Adrenal gland (tissue), 12 donors: ENCODE data around the gene MUC6. TPM values are rescaled to one million over a fixed set of nuclear protein-coding genes. Genes with fewer than 3 reads are reported as not detected.

Experiments used
- DNase-seq, 7 donors: peaks; one replicate each; pipeline ENCODE4 v3.0.0-alpha.2; 2019 to 2020
- H3K27ac ChIP-seq, 5 donors: fragments of 200-600 bp; sonication (generic) in 4 of 5; 1 replicate in 3 of 5; 2 replicates in 2 of 5; pipeline versions ENCODE4 v1.5.1 to v1.8.0; 2016 to 2020; ENCODE audit warnings: mild to moderate bottlenecking in 1 of 5
- H3K27me3 ChIP-seq: fragments of 200-600 bp; 2 replicates; pipeline ENCODE4 v1.8.0; 2021
- H3K36me3 ChIP-seq, 2 donors: fragments of 200-600 bp; replicated peaks in 1 of 2; 1 replicate in 1 of 2; 2 replicates in 1 of 2; pipeline versions ENCODE4 v1.5.1 to v1.8.0; 2018 to 2022
- H3K4me1 ChIP-seq, 2 donors: fragments of 200-600 bp; replicated peaks in 1 of 2; 1 replicate in 1 of 2; 2 replicates in 1 of 2; pipeline versions ENCODE4 v1.5.1 to v1.8.0; 2018 to 2021
- H3K4me3 ChIP-seq, 4 donors: fragments of 200-600 bp; sonication (generic) in 3 of 4; one replicate each; pipeline ENCODE4 v1.5.1; 2016 to 2018
- H3K9me3 ChIP-seq, 3 donors: fragments of 200-600 bp; sonication (generic) in 1 of 3; replicated peaks in 1 of 3; 1 replicate in 2 of 3; 2 replicates in 1 of 3; pipeline versions ENCODE4 v1.5.1 to v1.8.0; 2016 to 2021
- POLR2A ChIP-seq, 2 donors: fragments of 450-650 bp; IDR thresholded peaks; one replicate each; pipeline ENCODE4 v1.6.1; 2017; ENCODE audit warnings: antibody characterized with exemption in 2 of 2, mild to moderate bottlenecking in 2 of 2, moderate library complexity in 1 of 2
- WGBS, 4 donors: extraction: QIAGEN DNeasy Blood & Tissue Kit in 2 of 4; methylation state at CpG; one replicate each; pipeline versions ENCODE4 v1.1.5 to v1.1.7; 2013 to 2017; 5-methylcytosine and 5-hydroxymethylcytosine counted together
- intact Hi-C, 2 donors: fragments of 100-400 bp; cut with DNase I; formaldehyde crosslinking; loops; one replicate each; pipeline versions ENCODE4 v1.14.1 to v1.15.0; 2022 to 2023
- polyA plus RNA-seq, 3 donors: library from polyadenylated mRNA; stranded (reverse); fragments of 200-250 nt in 2 of 3; fragments of 350-450 nt in 1 of 3; fragmentation: Illumina TruSeq in 1 of 3; extraction: RNeasy Lipid Tissue Mini Kit (QIAGEN cat#74804) in 1 of 3; gene quantifications; one replicate each; pipeline ENCODE4 v1.2.3, GENCODE V29; 2013 to 2014
- total RNA-seq, 9 donors: library from RNA; depleted of rRNA in 4 of 9; stranded (reverse); fragments of >200 nt in 4 of 9; fragments of 120-200 nt in 1 of 9; fragmentation: NEBNext Ultra II Directional in 1 of 9; extraction: Animal tissue kit (Norgen Biotek cat#: 25700) in 1 of 9; gene quantifications; one replicate each; pipeline versions ENCODE4 v1.1.0 to v1.2.4, GENCODE V29; 2013 to 2023
- TF ChIP-seq, protein P1 (sequence below), 6 experiments: fragments of 450-650 bp in 4 of 6; fragments of 200-600 bp in 2 of 6; sonication (generic) in 1 of 6; IDR thresholded peaks; 1 replicate in 5 of 6; 2 replicates in 1 of 6; pipeline versions ENCODE4 v1.5.1 to v1.8.0; 2016 to 2021; ENCODE audit warnings: antibody characterized with exemption in 6 of 6, mild to moderate bottlenecking in 2 of 6, moderate library complexity in 1 of 6
- donor health status: healthy with polysubstance abuse.
- donor health status: Bipolar disorder and iron deficiency.
- donor health status: DM: yes; HTN: yes; CAD: no.
- donor health status: DM: no; HTN: no; CAD: no.
- donor health status: DM: no; HTN: no; CAD: no.
- donor health status: DM: yes; HTN: yes; CAD: no.

The MUC6 gene
- total and polyA plus RNA-seq, 12 donors, result under 0.01 to 0.72 (median 0.04) TPM; not detected in 7

DNA sequence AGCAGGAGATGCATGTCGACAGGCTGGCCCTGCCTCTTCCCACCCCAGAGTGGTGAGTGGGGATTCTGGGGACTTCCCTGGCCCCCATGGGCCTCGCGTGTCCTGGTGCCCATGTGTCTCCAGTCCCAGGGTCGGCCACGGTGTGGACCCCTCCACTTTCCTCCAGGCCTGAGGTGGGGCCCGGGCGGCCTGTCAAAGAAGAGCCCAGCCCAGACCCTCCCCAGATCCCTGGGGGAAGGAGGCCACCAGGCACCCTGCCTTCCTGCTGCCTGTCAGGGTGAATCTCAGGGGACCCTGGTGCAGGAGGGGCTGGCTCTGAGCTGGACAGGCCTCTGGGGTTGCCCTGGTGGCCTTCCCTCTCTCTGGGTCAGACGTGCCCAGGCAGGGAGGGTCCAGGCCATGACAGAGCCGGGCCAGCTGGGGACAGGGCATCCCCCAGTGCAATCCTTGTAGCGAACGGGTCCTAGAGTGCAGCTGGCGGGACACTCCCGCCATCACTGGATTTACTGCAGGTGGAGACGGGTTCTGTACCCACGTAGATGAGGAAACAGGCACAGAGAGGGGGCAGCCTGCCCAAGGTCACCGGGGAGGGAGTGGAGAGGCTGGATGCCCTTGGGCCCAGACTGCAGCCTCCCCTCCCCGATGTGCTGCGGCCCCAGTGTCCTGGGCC lies 13.5 kb upstream of the MUC6 start:
- Histone ChIP-seq H3K36me3 (no peaks in the 10 kb centered on the region), H3K27me3 (peaks cover 19% of the 10 kb centered on the region), H3K4me3 (no peak overlapping the region), H3K27ac (no peak overlapping the region), H3K4me1 (no peaks in the 10 kb centered on the region), H3K9me3 (no peaks in the 10 kb centered on the region)
- TF ChIP-seq, protein P1, sequence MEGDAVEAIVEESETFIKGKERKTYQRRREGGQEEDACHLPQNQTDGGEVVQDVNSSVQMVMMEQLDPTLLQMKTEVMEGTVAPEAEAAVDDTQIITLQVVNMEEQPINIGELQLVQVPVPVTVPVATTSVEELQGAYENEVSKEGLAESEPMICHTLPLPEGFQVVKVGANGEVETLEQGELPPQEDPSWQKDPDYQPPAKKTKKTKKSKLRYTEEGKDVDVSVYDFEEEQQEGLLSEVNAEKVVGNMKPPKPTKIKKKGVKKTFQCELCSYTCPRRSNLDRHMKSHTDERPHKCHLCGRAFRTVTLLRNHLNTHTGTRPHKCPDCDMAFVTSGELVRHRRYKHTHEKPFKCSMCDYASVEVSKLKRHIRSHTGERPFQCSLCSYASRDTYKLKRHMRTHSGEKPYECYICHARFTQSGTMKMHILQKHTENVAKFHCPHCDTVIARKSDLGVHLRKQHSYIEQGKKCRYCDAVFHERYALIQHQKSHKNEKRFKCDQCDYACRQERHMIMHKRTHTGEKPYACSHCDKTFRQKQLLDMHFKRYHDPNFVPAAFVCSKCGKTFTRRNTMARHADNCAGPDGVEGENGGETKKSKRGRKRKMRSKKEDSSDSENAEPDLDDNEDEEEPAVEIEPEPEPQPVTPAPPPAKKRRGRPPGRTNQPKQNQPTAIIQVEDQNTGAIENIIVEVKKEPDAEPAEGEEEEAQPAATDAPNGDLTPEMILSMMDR (IDR thresholded peaks at IDR 0.05), result no peak
- TF ChIP-seq POLR2A (IDR thresholded peaks at IDR 0.05), result no peak
- 58 to 76% (median 67%) methylated on average over 7 to 18 of the region's 18 CpGs for WGBS, 4 donors
- DNase-seq, result peak in 2 of 7 donors; percentile 7 to 11
- intact Hi-C loops, result loop anchor here (2.0 to 5.0 kb wide), 4 partner anchors 153 to 203 kb away; no protein-coding TSS in a partner anchor

DNA sequence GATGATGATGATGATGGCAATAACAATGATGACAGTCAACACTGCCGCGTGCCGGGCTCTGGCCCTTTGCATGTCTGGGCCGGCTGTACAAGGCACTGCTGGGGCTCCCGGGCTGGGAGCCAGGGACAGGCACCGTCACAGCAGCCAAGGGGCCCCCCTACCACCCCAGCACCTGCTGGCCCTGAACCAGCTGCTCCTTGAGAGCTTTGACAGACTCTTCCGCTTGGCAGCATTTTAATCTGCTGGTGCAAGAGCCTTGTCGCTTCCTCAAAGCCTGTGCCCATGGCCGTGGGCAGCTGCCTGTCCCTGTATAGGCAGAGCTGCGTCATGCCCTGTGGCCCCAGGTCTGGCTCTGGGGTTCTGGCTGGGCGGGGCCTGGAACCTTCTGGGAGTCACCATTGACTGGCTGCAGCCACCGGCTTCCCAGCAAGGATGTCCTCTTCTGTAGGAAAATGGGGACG lies 12.9 kb upstream of the MUC6 start:
- no peak for TF ChIP-seq POLR2A (IDR thresholded peaks at IDR 0.05)
- TF ChIP-seq, protein P1 (IDR thresholded peaks at IDR 0.05), result no peak
- intact Hi-C loops, result no loop called here
- WGBS, 4 donors, result 54 to 79% (median 71%) methylated on average over 5 to 13 of the region's 13 CpGs
- Histone ChIP-seq H3K9me3 (no peaks in the 10 kb centered on the region), H3K27me3 (peaks cover 19% of the 10 kb centered on the region), H3K4me3 (no peak overlapping the region), H3K36me3 (no peaks in the 10 kb centered on the region), H3K4me1 (no peaks in the 10 kb centered on the region), H3K27ac (no peak overlapping the region)
- DNase-seq, result peak in 2 of 7 donors; percentile 7 to 12

DNA sequence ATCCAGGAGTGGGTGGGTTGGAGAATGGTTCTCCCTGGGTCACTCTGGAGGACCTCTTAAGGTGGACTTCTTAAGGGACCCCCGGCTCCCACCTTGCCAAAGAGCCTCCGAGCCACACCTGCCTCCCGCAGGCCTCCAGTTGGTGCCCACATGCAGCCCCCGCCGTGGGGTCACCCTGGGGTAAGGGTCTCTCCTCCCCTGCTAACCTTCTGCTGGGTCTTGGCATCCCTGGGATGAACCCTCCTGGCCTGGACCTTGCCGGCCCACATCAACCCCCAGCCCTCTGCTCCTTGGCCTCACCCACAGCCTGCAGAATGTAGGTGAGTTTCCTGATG lies 12.5 kb upstream of the MUC6 start:
- intact Hi-C loops, result no loop called here
- DNase-seq, result peak in 1 of 7 donors; percentile 5
- TF ChIP-seq, protein P1 (IDR thresholded peaks at IDR 0.05), result no peak
- WGBS, 4 donors, result 78 to 85% (median 82%) methylated on average over 3 to 6 of the region's 6 CpGs
- peaks cover 15% of the 10 kb centered on the region for H3K27me3 ChIP-seq
- H3K36me3 ChIP-seq, result no peaks in the 10 kb centered on the region
- H3K4me1 ChIP-seq, result no peaks in the 10 kb centered on the region
- no peak overlapping the region for H3K4me3 ChIP-seq
- H3K9me3 ChIP-seq, result no peaks in the 10 kb centered on the region
- H3K27ac ChIP-seq, result no peak overlapping the region

DNA sequence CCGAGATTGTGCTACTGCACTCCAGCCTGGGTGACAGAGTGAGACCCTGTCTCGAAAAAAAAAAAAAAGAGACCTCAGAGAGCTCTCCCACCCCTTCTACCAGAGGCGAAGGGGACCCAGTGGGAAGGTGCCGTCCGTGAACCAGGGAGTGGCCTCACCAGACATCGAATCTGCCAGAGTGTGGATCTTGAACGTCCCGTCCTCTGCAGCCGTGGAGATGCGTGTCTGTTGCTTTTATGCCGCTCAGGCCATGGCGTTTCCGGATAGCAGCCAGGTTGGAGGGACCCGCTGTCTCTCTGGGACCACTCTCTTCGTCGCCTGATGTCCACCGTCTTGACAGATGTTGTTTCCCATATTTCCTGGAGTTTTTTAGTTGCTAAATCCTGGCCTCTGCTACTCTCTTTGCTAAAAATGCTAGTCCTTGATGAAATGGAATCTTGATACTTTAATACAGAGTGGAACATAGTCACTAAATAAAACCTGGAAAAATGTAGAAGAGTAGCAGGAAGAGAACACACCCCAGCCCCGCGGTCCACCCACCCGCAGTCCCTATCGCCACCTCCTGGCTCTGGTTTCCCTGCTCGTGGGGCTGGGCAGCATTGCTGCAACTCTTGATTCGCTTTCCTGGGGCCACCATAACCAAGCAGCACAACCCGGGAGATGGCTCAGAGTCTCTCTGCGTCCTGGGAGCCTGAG lies 12.0 kb upstream of the MUC6 start:
- peak in 2 of 7 donors; percentile 9 to 11 for DNase-seq
- H3K9me3 ChIP-seq, result no peaks in the 10 kb centered on the region
- TF ChIP-seq, protein P1 (IDR thresholded peaks at IDR 0.05), result no peak
- TF ChIP-seq POLR2A (IDR thresholded peaks at IDR 0.05), result no peak
- no peaks in the 10 kb centered on the region for H3K36me3 ChIP-seq
- 63 to 76% (median 69%) methylated on average over 23 to 25 of the region's 25 CpGs for WGBS, 4 donors
- H3K27ac ChIP-seq, result no peak overlapping the region
- peaks cover 12% of the 10 kb centered on the region for H3K27me3 ChIP-seq
- intact Hi-C loops, result no loop called here
- H3K4me1 ChIP-seq, result no peaks in the 10 kb centered on the region
- no peak overlapping the region for H3K4me3 ChIP-seq
